Femur (tissue), 1 donor: ENCODE data around the gene SNX10.
A peak's percentile ranks its signal among the peaks of the same experiment; 100 is the strongest.

Source experiments
- DNase-seq: peaks from one replicate; pipeline ENCODE4 v3.0.0-alpha.2; 2017

Gene SNX10

DNA sequence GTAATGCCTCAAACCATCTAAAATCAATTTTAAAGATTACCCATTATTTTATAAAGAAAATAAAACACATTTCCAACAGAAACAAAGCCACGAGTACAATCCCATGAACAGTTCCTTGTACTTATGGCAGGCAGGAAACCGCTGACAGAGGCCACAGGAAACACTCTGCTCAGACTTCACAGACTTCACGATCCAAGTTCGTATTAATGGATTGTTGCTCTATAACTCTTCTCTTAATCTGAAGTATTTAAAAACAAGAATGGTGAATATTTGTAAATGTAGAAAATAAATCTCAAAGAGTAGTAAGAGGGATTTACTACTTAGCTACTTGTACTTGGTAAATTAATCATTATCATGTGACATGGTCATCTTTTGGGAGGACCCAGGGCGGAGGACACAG is 78.3 kb downstream of the SNX10 start:
- DNase-seq, result no peak

GRCh38 chr7:26372249-26372648 is 80.6 kb downstream of the SNX10 start:
- no peak for DNase-seq

- no peak for DNase-seq
Measured at GRCh38 chr7:26372704-26373103, 81.0 kb downstream of the SNX10 start.

- no peak for DNase-seq
Measured at GRCh38 chr7:26374647-26375373, 83.1 kb downstream of the SNX10 start.

- DNase-seq, result no peak
Measured at GRCh38 chr7:26375726-26376174, 84.1 kb downstream of the SNX10 start.

DNA sequence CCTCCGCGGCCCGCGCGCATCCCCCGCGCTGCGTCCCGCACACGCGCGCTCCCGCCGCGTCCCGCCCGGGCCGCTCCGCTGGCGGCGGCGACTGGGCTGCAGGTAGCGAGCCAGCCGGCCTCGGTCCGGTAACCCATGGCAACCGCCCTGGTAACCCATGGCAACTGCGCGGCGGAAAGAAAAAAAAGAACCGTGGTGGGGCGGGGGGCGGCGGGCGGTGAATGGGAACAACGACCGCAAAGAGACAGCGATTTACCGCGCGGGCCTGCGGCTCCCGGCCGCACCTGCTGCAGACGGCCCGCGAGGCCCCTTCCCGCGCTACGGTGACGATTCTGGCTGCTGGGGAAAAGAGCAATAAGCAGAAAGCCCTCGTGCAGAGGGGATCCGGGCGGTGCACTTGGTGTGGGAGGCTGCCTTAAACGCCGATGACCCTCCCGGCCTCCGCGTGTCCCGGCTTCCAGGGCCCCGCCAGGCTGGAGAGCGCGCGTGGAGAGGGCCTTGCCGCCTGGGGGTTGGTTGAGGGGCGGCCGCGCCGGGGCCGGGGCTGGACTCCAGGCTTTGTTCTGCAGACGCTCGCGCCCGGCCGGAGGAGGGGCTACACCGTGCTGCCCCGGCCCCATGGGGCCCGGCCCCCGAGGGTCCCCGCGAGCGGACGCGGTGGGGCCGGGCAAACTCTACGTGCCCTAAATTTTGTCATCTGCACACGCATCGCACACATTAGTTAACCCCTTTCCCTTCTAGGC is 84.7 kb downstream of the SNX10 start:
- DNase-seq, result peak; percentile 46

DNA sequence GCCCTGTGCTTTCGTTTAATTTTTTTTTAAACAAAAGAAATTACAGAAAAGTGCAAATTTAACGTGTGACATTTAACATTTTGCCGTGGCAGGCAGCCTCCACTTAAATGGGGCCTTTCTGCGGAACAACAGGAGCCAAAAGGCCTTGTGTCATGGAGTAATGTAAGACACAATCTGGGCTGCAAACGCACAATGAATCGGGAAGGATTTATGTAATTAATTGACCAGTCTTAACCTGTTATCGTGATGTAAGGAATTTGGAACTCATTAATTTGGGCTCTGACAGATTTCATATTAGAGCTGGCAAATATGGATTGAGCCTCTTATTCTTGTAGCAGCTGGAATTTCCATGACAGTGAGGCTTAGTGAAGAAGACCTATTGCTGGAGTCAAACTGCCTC is 86.4 kb downstream of the SNX10 start:
- DNase-seq, result no peak

DNA sequence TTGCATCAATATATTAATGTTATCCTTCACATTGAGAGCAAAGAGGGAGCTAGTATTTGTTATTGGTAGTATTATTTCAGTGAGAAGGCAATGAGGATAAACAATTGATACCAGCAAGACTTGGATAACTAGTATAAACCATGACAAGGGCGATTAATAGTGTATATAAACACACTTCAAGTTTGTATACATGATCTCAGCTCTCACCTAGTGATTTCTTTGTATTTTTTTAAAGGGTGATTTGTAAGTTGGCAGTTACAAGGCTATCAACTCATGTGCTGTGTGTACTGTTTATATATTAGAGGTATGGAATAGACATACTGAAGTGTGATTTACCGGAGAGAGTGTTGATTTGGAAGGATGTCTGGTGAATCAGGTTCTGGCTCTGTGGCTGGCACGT is 88.0 kb downstream of the SNX10 start:
- no peak for DNase-seq

DNA sequence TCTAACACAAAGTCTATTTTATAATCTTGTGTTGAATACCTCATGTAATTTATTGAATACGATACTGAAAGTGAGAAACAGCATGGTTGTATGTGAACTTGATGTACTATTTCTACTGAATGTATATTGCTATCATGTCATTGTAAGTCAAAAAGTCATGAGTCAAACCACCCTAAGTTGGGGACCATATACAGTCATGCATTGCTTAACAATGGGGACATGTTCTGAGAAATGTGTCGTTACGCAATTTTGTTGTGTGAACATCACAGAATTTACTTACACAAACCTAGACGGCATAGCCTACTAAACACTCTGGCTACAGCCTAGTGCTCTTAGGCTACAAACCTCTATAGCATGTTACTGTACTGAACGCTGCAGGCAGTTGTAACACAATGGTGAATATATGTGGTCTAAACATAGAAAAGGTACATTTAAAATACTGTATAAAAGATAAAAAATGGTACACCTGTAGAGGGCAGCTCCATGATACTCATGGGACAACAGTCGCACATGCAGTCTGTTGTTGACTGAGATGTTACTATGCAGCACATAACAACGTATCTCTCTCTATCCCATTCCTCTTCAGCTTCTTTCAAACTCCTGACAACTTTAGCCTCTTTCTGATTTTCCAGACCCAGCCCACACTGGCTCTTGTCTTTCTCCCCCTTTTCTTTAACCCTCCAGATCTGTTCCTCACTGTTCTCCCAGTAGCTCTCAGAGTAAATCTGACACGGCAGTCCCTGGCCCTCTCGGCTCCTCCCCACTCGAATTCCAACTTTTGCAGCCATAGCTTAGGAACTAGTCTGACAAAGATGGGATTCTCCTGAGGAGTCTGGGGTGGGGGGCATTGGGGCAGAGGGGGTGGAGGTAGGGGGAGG is 90.1 kb downstream of the SNX10 start:
- DNase-seq, result no peak

- DNase-seq, result no peak
Measured at GRCh38 chr7:26385240-26385639, 93.6 kb downstream of the SNX10 start.

DNA sequence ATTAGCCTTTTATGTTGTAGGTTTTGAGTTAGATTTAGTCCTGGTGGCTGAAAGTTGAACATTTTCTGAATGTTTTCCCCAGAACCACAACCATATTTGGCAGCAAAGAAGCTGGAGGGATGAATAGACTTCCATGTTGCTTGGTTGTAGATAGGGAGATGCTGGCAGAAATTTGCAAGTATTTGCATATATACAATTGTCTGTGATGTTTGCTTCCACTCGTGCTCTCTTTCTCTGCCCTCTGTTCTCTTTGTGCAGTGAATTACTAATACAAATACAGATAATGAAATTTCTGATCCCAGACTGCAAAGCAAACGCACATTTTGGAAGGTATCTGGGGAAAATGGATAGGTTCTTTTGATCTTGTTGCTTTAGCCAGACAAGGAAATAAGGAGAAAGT is 96.1 kb downstream of the SNX10 start:
- no peak for DNase-seq

- DNase-seq, result no peak
Measured at GRCh38 chr7:26388256-26388655, 96.6 kb downstream of the SNX10 start.

DNA sequence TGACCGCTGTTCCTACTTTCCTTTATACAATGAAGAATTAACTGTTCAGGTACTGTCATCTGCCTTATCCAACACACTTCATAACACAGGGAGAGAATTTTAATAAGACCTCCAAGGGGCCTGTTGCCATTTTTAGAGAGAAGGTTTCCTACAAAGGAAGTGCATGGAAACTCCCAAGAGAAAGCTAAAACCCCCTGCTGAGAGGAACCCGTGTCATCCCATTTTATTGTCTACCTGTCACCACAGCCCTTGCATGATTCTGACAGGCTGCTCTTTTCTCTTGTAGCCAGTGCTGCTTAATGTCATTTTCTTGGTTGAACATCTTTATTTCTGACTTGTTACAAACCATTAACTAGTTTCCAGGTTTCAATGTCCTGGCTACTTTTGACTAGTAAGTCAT is 98.4 kb downstream of the SNX10 start:
- no peak for DNase-seq

DNA sequence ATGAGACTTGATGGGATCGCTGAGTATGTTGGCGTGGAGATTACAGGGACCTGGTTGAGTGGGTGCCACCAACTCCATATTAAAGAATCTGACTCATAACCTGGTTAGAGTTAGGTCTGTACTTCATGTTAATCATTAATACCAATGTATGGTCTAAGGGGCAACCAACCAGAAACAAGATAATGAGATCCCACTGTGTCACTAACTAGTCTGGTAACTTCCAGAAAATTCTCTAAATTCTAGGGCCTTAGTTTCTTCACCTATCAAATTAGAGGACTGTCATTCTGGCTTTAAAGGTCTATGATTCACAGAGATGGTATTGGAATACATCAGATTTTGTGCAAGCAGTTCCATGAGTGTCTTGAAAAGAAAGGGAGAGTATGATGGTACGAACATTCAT is 102.2 kb downstream of the SNX10 start:
- DNase-seq, result no peak

GRCh38 chr7:26397332-26397731 is 105.7 kb downstream of the SNX10 start:
- DNase-seq, result peak; percentile 54

DNA sequence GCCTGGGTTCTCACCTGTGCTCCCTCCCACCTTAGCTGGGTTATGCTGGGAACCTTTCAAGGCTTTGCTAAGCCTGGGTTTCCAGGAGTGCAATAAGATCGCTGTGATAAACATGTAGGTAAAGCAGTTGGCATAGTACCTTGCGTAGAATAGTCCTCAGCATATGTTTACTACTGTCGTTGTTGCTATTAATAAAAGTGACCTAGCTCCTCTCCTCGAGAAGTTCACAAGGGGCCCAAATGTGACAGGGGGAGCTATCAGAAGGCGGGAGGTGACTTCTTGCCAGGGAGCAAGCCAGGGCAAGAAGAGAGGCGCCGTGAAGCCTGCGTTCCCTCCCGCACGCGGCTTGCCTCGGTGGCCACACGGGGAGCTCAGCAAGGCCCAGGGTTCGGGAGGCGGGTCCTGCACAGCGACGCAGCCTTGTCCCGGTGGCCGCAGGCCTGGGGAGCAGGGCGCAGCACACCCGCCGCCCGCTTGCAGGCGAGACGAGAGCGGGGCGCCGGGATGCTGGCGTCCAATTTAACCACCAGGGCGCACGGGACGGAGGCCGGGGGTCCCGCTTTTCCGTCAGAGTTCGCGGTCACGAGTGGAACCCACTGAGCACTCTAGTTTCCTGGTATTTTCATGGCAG is 106.2 kb downstream of the SNX10 start:
- DNase-seq, result no peak

- DNase-seq, result peak; percentile 85
Measured at GRCh38 chr7:26398427-26398755, 106.7 kb downstream of the SNX10 start.

- peak; percentile 70 for DNase-seq
Measured at GRCh38 chr7:26398756-26399509, 107.3 kb downstream of the SNX10 start.

- no peak for DNase-seq
Measured at GRCh38 chr7:26399736-26400135, 108.1 kb downstream of the SNX10 start.

DNA sequence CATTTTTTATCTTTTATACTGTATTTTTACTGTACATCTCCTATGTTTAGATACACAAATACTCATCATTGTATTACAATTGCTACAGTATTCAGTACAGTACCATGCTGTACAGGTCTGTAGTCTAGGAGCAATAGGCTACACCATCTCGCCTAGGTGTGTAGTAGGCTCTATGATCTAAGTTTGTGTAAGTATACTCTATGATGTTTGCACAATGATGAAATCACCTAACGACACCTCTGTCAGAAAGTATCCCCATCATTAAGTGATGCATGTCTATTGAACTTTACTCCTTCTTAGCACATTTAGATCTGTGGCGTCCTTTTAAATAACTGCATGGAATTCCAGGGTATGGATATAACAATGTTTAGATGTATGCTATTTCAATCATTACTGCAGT is 112.0 kb downstream of the SNX10 start:
- no peak for DNase-seq

DNA sequence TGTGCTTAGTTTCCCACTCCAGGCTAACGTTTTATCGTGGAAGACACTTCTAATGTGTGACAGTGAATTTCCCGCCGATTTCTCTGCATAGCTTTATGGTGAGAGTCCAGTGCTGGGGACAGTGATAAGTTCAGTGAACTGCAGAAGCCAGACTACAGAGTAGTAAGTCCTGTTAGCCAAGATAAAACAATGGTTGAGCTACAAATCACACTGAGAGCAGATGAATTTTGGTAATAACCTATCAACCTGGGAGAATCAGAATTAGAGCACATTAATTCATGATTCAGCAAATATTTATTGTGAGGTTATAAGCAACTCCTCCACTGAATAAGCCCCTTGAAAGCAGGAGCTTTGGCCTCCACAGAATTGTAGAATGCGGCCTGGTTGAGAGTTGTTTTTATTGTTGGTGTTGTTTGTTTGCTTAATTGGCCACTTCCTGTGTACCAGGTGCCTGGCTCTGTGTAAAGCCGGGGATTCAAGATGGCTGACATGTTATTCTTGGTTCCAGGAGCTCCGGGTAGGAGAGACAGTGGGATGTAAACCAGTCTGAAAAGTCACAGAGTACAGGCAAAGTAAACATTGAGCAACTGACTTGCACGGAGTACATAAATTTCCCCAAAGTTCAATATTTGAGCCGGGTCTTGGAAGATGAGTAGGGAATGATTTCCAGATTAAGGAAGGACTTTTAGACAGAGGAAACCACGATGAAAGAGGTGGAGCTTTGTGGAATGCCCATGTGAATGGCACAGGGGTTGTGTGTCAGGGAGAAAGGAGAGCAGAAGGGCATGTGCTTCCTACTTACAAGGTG is 112.7 kb downstream of the SNX10 start:
- DNase-seq, result no peak

- no peak for DNase-seq
Measured at GRCh38 chr7:26406433-26406832, 114.8 kb downstream of the SNX10 start.
